Lower leg skin (tissue), 4 donors: ENCODE results near the gene FARP1. TPM values are rescaled to one million over a fixed set of nuclear protein-coding genes. Genes with fewer than 3 reads are reported as not detected.
A peak's percentile ranks its signal among the peaks of the same experiment; 100 is the strongest.

Source experiments
- DNase-seq, 2 donors: peaks; one replicate each; pipeline ENCODE4 v3.0.0-alpha.2; 2019; ENCODE audit warnings: low spot score in 2 of 2
- H3K4me3 ChIP-seq: fragments of 200-600 bp; sonication (generic); 2 replicates; pipeline ENCODE4 v1.5.1; 2017; ENCODE audit warnings: mild to moderate bottlenecking, low read depth; ENCODE audit not compliant: poor library complexity, severe bottlenecking
- POLR2A ChIP-seq, 2 donors: fragments of 450-650 bp; IDR thresholded peaks; one replicate each; pipeline ENCODE4 v1.6.1; 2016 to 2017; ENCODE audit warnings: antibody characterized with exemption in 2 of 2, mild to moderate bottlenecking in 1 of 2, moderate library complexity in 1 of 2
- WGBS, 2 donors: methylation state at CpG; one replicate each; pipeline ENCODE4 v1.1.5; 2018; 5-methylcytosine and 5-hydroxymethylcytosine counted together
- intact Hi-C: fragments of 100-400 bp; cut with DNase I; formaldehyde crosslinking; loops from one replicate; pipeline ENCODE4 v1.15.0; 2023; ENCODE audit warnings: low total_unique reads
- total RNA-seq, 4 donors: library from RNA; depleted of rRNA; stranded (reverse); fragments of >200 nt; gene quantifications; one replicate each; pipeline ENCODE4 v1.1.0, GENCODE V29; 2016
- TF ChIP-seq, protein P1 (sequence below), 3 donors: fragments of 450-650 bp; IDR thresholded peaks; one replicate each; pipeline ENCODE4 v1.5.1; 2016; ENCODE audit warnings: antibody characterized with exemption in 3 of 3, mild to moderate bottlenecking in 3 of 3, moderate library complexity in 2 of 3

Gene FARP1
- total RNA-seq, 4 donors from 2014 or later, result 4.9 to 26.2 (median 13.3) TPM

GRCh38 chr13:98099627-98100026 is 43.3 kb upstream of the FARP1 start:
- TF ChIP-seq, protein P1, sequence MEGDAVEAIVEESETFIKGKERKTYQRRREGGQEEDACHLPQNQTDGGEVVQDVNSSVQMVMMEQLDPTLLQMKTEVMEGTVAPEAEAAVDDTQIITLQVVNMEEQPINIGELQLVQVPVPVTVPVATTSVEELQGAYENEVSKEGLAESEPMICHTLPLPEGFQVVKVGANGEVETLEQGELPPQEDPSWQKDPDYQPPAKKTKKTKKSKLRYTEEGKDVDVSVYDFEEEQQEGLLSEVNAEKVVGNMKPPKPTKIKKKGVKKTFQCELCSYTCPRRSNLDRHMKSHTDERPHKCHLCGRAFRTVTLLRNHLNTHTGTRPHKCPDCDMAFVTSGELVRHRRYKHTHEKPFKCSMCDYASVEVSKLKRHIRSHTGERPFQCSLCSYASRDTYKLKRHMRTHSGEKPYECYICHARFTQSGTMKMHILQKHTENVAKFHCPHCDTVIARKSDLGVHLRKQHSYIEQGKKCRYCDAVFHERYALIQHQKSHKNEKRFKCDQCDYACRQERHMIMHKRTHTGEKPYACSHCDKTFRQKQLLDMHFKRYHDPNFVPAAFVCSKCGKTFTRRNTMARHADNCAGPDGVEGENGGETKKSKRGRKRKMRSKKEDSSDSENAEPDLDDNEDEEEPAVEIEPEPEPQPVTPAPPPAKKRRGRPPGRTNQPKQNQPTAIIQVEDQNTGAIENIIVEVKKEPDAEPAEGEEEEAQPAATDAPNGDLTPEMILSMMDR (IDR thresholded peaks at IDR 0.05), result no peak
- no peak for TF ChIP-seq POLR2A (IDR thresholded peaks at IDR 0.05)
- intact Hi-C loops, result no loop called here
- 96 to 98% methylated on average over 4 of the region's 4 CpGs for WGBS, 2 donors
- no peak overlapping the region for H3K4me3 ChIP-seq
- no peak for DNase-seq

DNA sequence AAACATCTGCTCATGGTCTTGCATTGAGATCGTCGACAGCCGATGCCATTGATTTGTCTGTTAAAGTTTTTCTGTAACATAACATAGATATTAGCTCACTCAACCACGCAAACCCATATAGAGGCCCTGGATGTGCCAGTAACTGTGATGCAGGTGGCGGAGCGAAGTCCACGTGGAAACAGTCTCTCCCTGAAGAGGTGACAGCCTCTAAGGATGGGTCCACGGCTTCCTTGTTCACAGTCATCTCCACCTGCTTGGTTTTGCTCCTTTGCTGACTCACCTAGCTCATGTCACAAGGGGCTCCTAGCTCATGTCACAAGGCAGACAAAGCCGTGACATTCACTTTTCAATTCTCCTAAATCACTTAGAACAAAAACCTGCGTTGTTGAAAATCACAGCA is 42.4 kb upstream of the FARP1 start:
- intact Hi-C loops, result no loop called here
- DNase-seq, result no peak
- no peak overlapping the region for H3K4me3 ChIP-seq
- WGBS, 2 donors, result 88 to 92% methylated on average over 10 of the region's 10 CpGs
- TF ChIP-seq, protein P1 (IDR thresholded peaks at IDR 0.05), result no peak
- TF ChIP-seq POLR2A (IDR thresholded peaks at IDR 0.05), result no peak

- TF ChIP-seq, protein P1 (IDR thresholded peaks at IDR 0.05), result no peak
- TF ChIP-seq POLR2A (IDR thresholded peaks at IDR 0.05), result no peak
- intact Hi-C loops, result no loop called here
- 72 to 97% methylated on average over 2 of the region's 2 CpGs for WGBS, 2 donors
- no peak overlapping the region for H3K4me3 ChIP-seq
- peak in 1 of 2 donors; percentile 49 for DNase-seq
Measured at GRCh38 chr13:98103531-98103930, 39.4 kb upstream of the FARP1 start.

- TF ChIP-seq, protein P1 (IDR thresholded peaks at IDR 0.05), result no peak
- no peak for TF ChIP-seq POLR2A (IDR thresholded peaks at IDR 0.05)
- 70 to 82% methylated on average over 10 of the region's 10 CpGs for WGBS, 2 donors
- intact Hi-C loops, result no loop called here
- DNase-seq, result peak in 1 of 2 donors; percentile 23
- H3K4me3 ChIP-seq, result no peak overlapping the region
Measured at GRCh38 chr13:98103942-98104880, 38.7 kb upstream of the FARP1 start.

- no peak overlapping the region for H3K4me3 ChIP-seq
- DNase-seq, result peak in 1 of 2 donors; percentile 20
- TF ChIP-seq POLR2A (IDR thresholded peaks at IDR 0.05), result no peak
- TF ChIP-seq, protein P1 (IDR thresholded peaks at IDR 0.05), result no peak
- WGBS, 2 donors, result 41 to 45% methylated on average over 3 of the region's 3 CpGs
- intact Hi-C loops, result no loop called here
Measured at GRCh38 chr13:98105929-98106336, 37.0 kb upstream of the FARP1 start.
